H1 (cell line): ENCODE results near the gene VDR. TPM values are rescaled to one million over a fixed set of nuclear protein-coding genes. Genes with fewer than 3 reads are reported as not detected.

Experiments
- CTCF ChIA-PET: fragments of 300-600 bp; sonication (Branson Sonifier 250); formaldehyde crosslinking; loops from one replicate; lab custom pipeline; 2021; ENCODE audit not compliant: partially characterized antibody; lab: Charles Lee
- POLR2A ChIA-PET: fragments of 300-600 bp; sonication (Branson Sonifier 250); formaldehyde crosslinking; loops from one replicate; lab custom pipeline; 2021; ENCODE audit warnings: inconsistent platforms; ENCODE audit not compliant: partially characterized antibody; lab: Charles Lee
- DNase-seq, 2 experiments: peaks; one replicate each; pipeline versions ENCODE4 v3.0.0 to v3.0.0-alpha.2; 2010 to 2022; ENCODE audit warnings: low spot score in 2 of 2, low read depth in 1 of 2, mixed read lengths in 1 of 2
- FAIRE-seq: peaks from 2 replicates; lab custom pipeline; 2011; peaks lifted over from hg19 to GRCh38; lab: Jason Lieb, UNC
- H2AFZ ChIP-seq: 2 replicates; pipeline ENCODE4 v1.8.1; 2012; ENCODE audit warnings: low read length, inconsistent platforms
- H2AK5ac ChIP-seq: 2 replicates; pipeline ENCODE4 v1.6.1; 2013; ENCODE audit warnings: low read depth, low read length
- H2BK120ac ChIP-seq: replicated peaks from 2 replicates; pipeline ENCODE3; 2013; ENCODE audit warnings: low read depth, low read length, inconsistent platforms
- H2BK12ac ChIP-seq: 2 replicates; pipeline ENCODE4 v1.6.1; 2013; ENCODE audit warnings: low read depth, low read length
- H2BK15ac ChIP-seq: 2 replicates; pipeline ENCODE4 v1.6.1; 2013; ENCODE audit warnings: low read length
- H2BK20ac ChIP-seq: 2 replicates; pipeline ENCODE4 v1.6.1; 2013; ENCODE audit warnings: low read length
- H2BK5ac ChIP-seq: 2 replicates; pipeline ENCODE4 v1.6.1; 2013; ENCODE audit warnings: low read depth, low read length
- H3K14ac ChIP-seq: 2 replicates; pipeline ENCODE4 v1.6.1; 2013; ENCODE audit warnings: inconsistent platforms; ENCODE audit not compliant: insufficient read length
- H3K18ac ChIP-seq: 2 replicates; pipeline ENCODE4 v1.6.1; 2013; ENCODE audit warnings: low read length; ENCODE audit errors: extremely low read depth
- H3K23ac ChIP-seq: 2 replicates; pipeline ENCODE4 v1.6.1; 2013; ENCODE audit warnings: inconsistent platforms; ENCODE audit not compliant: insufficient read length
- H3K23me2 ChIP-seq: 2 replicates; pipeline ENCODE4 v1.6.1; 2013; ENCODE audit warnings: low read depth, low read length
- H3K27ac ChIP-seq: 2 replicates; pipeline ENCODE4 v1.6.1; 2011; ENCODE audit warnings: low read depth, low read length, inconsistent platforms
- H3K27me3 ChIP-seq, 4 experiments: replicated peaks in 1 of 4; 1 replicate in 1 of 4; 2 replicates in 3 of 4; pipeline versions ENCODE4 v1.6.1 to v1.8.1; 2011 to 2013; ENCODE audit warnings: low read length in 3 of 4, mild to moderate bottlenecking in 3 of 4, inconsistent platforms in 2 of 4, mixed read lengths in 2 of 4, moderate library complexity in 1 of 4; ENCODE audit not compliant: control insufficient read depth in 3 of 4, insufficient read depth in 3 of 4; ENCODE audit errors: extremely low read depth in 1 of 4
- H3K36me3 ChIP-seq, 4 experiments: 2 replicates each; pipeline versions ENCODE4 v1.6.1 to v1.8.1; 2011 to 2013; ENCODE audit warnings: mild to moderate bottlenecking in 4 of 4, low read length in 3 of 4, moderate library complexity in 2 of 4, control low read depth in 1 of 4, inconsistent platforms in 1 of 4; ENCODE audit not compliant: insufficient read depth in 4 of 4, control insufficient read depth in 2 of 4
- H3K4ac ChIP-seq: replicated peaks from 2 replicates; pipeline ENCODE3; 2013; ENCODE audit warnings: low read length, low read depth, mixed read lengths, inconsistent platforms; ENCODE audit not compliant: insufficient read length
- H3K4me1 ChIP-seq, 4 experiments: replicated peaks in 1 of 4; 1 replicate in 1 of 4; 2 replicates in 3 of 4; pipeline versions ENCODE4 v1.6.1 to v1.8.1; 2011 to 2013; ENCODE audit warnings: low read length in 3 of 4, inconsistent platforms in 2 of 4, mixed read lengths in 1 of 4; ENCODE audit not compliant: insufficient read depth in 4 of 4, control insufficient read depth in 3 of 4
- H3K4me2 ChIP-seq, 2 experiments: 2 replicates each; pipeline versions ENCODE4 v1.6.1 to v1.8.1; 2011 to 2013; ENCODE audit warnings: low read depth in 2 of 2, low read length in 2 of 2, control low read depth in 1 of 2, inconsistent platforms in 1 of 2, mild to moderate bottlenecking in 1 of 2; ENCODE audit not compliant: insufficient read depth in 1 of 2
- H3K4me3 ChIP-seq, 4 experiments: fragments of 200-600, 300-600 bp in 1 of 4; sonication (generic), shearing (Covaris generic), sonication (Bioruptor Twin) in 1 of 4; 2 replicates each; pipeline versions ENCODE4 v1.5.1 to v1.8.1; 2011 to 2016; ENCODE audit warnings: low read length in 4 of 4, low read depth in 3 of 4, control low read depth in 2 of 4, inconsistent platforms in 2 of 4, mild to moderate bottlenecking in 2 of 4, mixed read lengths in 1 of 4, moderate library complexity in 1 of 4; ENCODE audit not compliant: insufficient read depth in 2 of 4; ENCODE audit errors: extremely low read depth in 1 of 4
- H3K56ac ChIP-seq: replicated peaks from 2 replicates; pipeline ENCODE3; 2013; ENCODE audit warnings: low read depth, mild to moderate bottlenecking, mixed read lengths, low read length, inconsistent platforms; ENCODE audit not compliant: insufficient read length
- H3K79me1 ChIP-seq: 2 replicates; pipeline ENCODE4 v1.6.1; 2013; ENCODE audit warnings: low read depth, low read length, control low read depth
- H3K79me2 ChIP-seq, 2 experiments: 2 replicates each; pipeline versions ENCODE4 v1.6.1 to v1.8.1; 2012 to 2013; ENCODE audit warnings: low read length in 2 of 2, mild to moderate bottlenecking in 2 of 2, inconsistent platforms in 1 of 2; ENCODE audit not compliant: insufficient read depth in 2 of 2, control insufficient read depth in 1 of 2
- H3K9ac ChIP-seq, 4 experiments: replicated peaks in 1 of 4; 1 replicate in 1 of 4; 2 replicates in 3 of 4; pipeline versions ENCODE4 v1.6.1 to v1.8.1; 2011 to 2013; ENCODE audit warnings: low read depth in 3 of 4, low read length in 3 of 4, control low read depth in 2 of 4, mild to moderate bottlenecking in 2 of 4, moderate library complexity in 2 of 4, inconsistent platforms in 1 of 4; ENCODE audit errors: extremely low read depth in 1 of 4
- H3K9me3 ChIP-seq, 2 experiments: 2 replicates each; pipeline versions ENCODE4 v1.6.1 to v1.8.1; 2012 to 2013; ENCODE audit warnings: mild to moderate bottlenecking in 2 of 2, moderate library complexity in 2 of 2, control low read depth in 1 of 2, inconsistent platforms in 1 of 2, low read depth in 1 of 2, low read length in 1 of 2, mixed read lengths in 1 of 2; ENCODE audit not compliant: insufficient read depth in 2 of 2
- H4K20me1 ChIP-seq, 2 experiments: replicated peaks in 1 of 2; 2 replicates each; pipeline versions ENCODE3 to v1.8.1; 2011 to 2013; ENCODE audit warnings: inconsistent platforms in 2 of 2, low read length in 2 of 2, mild to moderate bottlenecking in 1 of 2; ENCODE audit not compliant: insufficient read depth in 2 of 2, control insufficient read depth in 1 of 2
- H4K5ac ChIP-seq: 2 replicates; pipeline ENCODE4 v1.6.1; 2013; ENCODE audit warnings: low read length, low read depth, mixed read lengths, inconsistent platforms; ENCODE audit not compliant: insufficient read length
- H4K8ac ChIP-seq: 2 replicates; pipeline ENCODE4 v1.8.0; 2013; ENCODE audit warnings: mild to moderate bottlenecking, moderate library complexity, low read length, inconsistent platforms; ENCODE audit not compliant: insufficient read depth; ENCODE audit errors: extremely low read depth
- H4K91ac ChIP-seq: replicated peaks from 2 replicates; pipeline ENCODE3; 2013; ENCODE audit warnings: low read length, mixed read lengths, inconsistent platforms; ENCODE audit not compliant: insufficient read length
- KDM1A ChIP-seq: fragments of 200-600, 300-600 bp; sonication (generic); IDR thresholded peaks from 2 replicates; pipeline ENCODE4 v1.7.1; 2016; ENCODE audit warnings: mild to moderate bottlenecking, low read length, borderline replicate concordance
- POLR2A ChIP-seq, 2 experiments: IDR thresholded peaks; 1 replicate in 1 of 2; 2 replicates in 1 of 2; pipeline ENCODE4 v1.6.1; 2011; ENCODE audit warnings: low read depth in 2 of 2, low read length in 2 of 2, mild to moderate bottlenecking in 2 of 2; ENCODE audit errors: control extremely low read depth in 1 of 2
- POLR2AphosphoS5 ChIP-seq: IDR thresholded peaks from 2 replicates; pipeline ENCODE4 v1.6.1; 2011; ENCODE audit warnings: low read depth, low read length
- WGBS, 2 experiments: shearing (Covaris generic) in 1 of 2; methylation state at CpG; one replicate each; pipeline versions ENCODE4 v1.1.6 to v1.1.7; 2013 to 2015; ENCODE audit warnings: low lambda C conversion rate in 2 of 2, mixed read lengths in 2 of 2, inconsistent platforms in 1 of 2, low coverage in 1 of 2, missing lambda C conversion rate in 1 of 2; ENCODE audit not compliant: insufficient replicate concordance in 2 of 2, insufficient coverage in 1 of 2, insufficient read length in 1 of 2; ENCODE audit errors: extremely low coverage in 1 of 2, missing lambda C conversion rate in 1 of 2; 5-methylcytosine and 5-hydroxymethylcytosine counted together
- polyA plus RNA-seq, 7 experiments: library from polyadenylated mRNA; depleted of rRNA in 3 of 7; stranded (reverse) in 5 of 7; unstranded in 2 of 7; fragments of >200 nt in 5 of 7; fragments of 200-250 nt in 2 of 7; gene quantifications; 1 replicate in 5 of 7; 2 replicates in 1 of 7; 4 replicates in 1 of 7; pipeline versions ENCODE4 v1.2.1 to v1.2.3, GENCODE V29; 2011 to 2013; ENCODE audit warnings: missing spikeins in 2 of 7, mixed read lengths in 2 of 7
- total RNA-seq: library from RNA; stranded (reverse); fragmentation: NEBNext Ultra II Directional; extraction: Animal tissue kit (Norgen Biotek cat#: 25700); gene quantifications from 2 replicates; pipeline ENCODE4 v1.2.1, GENCODE V29; 2021
- TF ChIP-seq, protein P1 (sequence below), 3 experiments: IDR thresholded peaks; 1 replicate in 2 of 3; 2 replicates in 1 of 3; pipeline versions ENCODE4 v1.5.1 to v1.6.1; 2011; ENCODE audit warnings: low read length in 3 of 3, mild to moderate bottlenecking in 3 of 3, inconsistent platforms in 2 of 3, low read depth in 1 of 3, moderate library complexity in 1 of 3; ENCODE audit not compliant: insufficient read depth in 1 of 3; ENCODE audit errors: control extremely low read depth in 1 of 3

The VDR gene
- total and polyA plus RNA-seq, 2 of the 8 experiments (the other 6 are each of a cell fraction or from before 2014, with no cell fraction given): 0.44 to 0.65 TPM

GRCh38 chr12:47808574-47809365 is 96.0 kb downstream of the VDR start:
- peaks cover 3% of the 10 kb centered on the region for H3K23me2 ChIP-seq
- H2BK12ac ChIP-seq: peak overlapping the region; percentile 93; the same call in 1 of the 2 replicates
- no peak overlapping the region for H3K9ac ChIP-seq
- H3K79me1 ChIP-seq: peaks cover 12% of the 10 kb centered on the region; the same call in 1 of the 2 replicates
- no peak overlapping the region for H3K14ac ChIP-seq
- peaks cover 5 to 18% of the 10 kb centered on the region in 2 experiments for H4K20me1 ChIP-seq
- H4K8ac ChIP-seq: peak overlapping the region; percentile 62; the same call in 1 of the 2 replicates
- no peak overlapping the region; the same call in 1 of the 2 replicates for H3K27ac ChIP-seq
- H3K23ac ChIP-seq: no peak overlapping the region
- peak overlapping the region; percentile 44 for H3K18ac ChIP-seq
- H2BK15ac ChIP-seq: no peak overlapping the region
- H3K27me3 ChIP-seq: no peaks in the 10 kb centered on the region
- FAIRE-seq (no peak), DNase-seq (no peak)
- H3K9me3 ChIP-seq: no peaks in the 10 kb centered on the region
- H2BK5ac ChIP-seq: no peak overlapping the region
- H2BK120ac ChIP-seq: no peak overlapping the region
- ChIA-PET CTCF (interaction anchor here (0.7 to 58.8 kb wide), 15 partner anchors 11 to 140 kb away, joined by 3 to 2001 read pairs (median 5); partner anchors contain the start of genes HDAC7 and SLC48A1), POLR2A (interaction anchor here (0.9 to 29.3 kb wide), 8 partner anchors 8 to 53 kb away, joined by 3 to 480 read pairs (median 6); partner anchors contain the start of gene HDAC7)
- no peak overlapping the region for H3K56ac ChIP-seq
- no peak overlapping the region for H4K91ac ChIP-seq
- peaks cover 0 to 2% (median 0%) of the 10 kb centered on the region in 4 experiments; a peak in 1 of 8 replicates for H3K36me3 ChIP-seq
- TF ChIP-seq POLR2A (IDR thresholded peaks at IDR 0.05; ENCODE audit: control extremely low read depth in 1 of 2, low read depth in 2 of 2, low read length in 2 of 2) (no peak), KDM1A (peak; percentile 83; the same call in 1 of the 2 replicates), POLR2AphosphoS5 (no peak)
- TF ChIP-seq, protein P1, sequence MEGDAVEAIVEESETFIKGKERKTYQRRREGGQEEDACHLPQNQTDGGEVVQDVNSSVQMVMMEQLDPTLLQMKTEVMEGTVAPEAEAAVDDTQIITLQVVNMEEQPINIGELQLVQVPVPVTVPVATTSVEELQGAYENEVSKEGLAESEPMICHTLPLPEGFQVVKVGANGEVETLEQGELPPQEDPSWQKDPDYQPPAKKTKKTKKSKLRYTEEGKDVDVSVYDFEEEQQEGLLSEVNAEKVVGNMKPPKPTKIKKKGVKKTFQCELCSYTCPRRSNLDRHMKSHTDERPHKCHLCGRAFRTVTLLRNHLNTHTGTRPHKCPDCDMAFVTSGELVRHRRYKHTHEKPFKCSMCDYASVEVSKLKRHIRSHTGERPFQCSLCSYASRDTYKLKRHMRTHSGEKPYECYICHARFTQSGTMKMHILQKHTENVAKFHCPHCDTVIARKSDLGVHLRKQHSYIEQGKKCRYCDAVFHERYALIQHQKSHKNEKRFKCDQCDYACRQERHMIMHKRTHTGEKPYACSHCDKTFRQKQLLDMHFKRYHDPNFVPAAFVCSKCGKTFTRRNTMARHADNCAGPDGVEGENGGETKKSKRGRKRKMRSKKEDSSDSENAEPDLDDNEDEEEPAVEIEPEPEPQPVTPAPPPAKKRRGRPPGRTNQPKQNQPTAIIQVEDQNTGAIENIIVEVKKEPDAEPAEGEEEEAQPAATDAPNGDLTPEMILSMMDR (IDR thresholded peaks at IDR 0.05; ENCODE audit: control extremely low read depth in 1 of 3, insufficient read depth in 1 of 3, low read depth in 1 of 3, low read length in 3 of 3): peak in 2 of 3 experiments; percentile 16 to 40; a peak in 2 of 4 replicates
- peaks cover 0 to 83% of the 10 kb centered on the region in 2 experiments; a peak in 3 of 4 replicates for H3K79me2 ChIP-seq
- no peak overlapping the region for H3K4me2 ChIP-seq
- H2BK20ac ChIP-seq: peak overlapping the region; percentile 92; the same call in 1 of the 2 replicates
- H2AK5ac ChIP-seq: peak overlapping the region; percentile 56; the same call in 1 of the 2 replicates
- no peak overlapping the region for H2AFZ ChIP-seq
- H3K4me3 ChIP-seq: no peak overlapping the region
- H3K4me1 ChIP-seq: peaks cover 19 to 48% (median 38%) of the 10 kb centered on the region in 4 experiments
- H4K5ac ChIP-seq: no peak overlapping the region
- no peak overlapping the region for H3K4ac ChIP-seq
- 78% methylated on average over 9 of the region's 9 CpGs; no CpG with 5 or more reads in 1 of the 2 experiments for WGBS, 2 experiments
